ES-I3 (cell line): Measurements from ENCODE around the gene SUSD6.
"Not testable (repeated sequence)": the region's sequence is repeated elsewhere in the genome, so short reads cannot be mapped to it uniquely, and the experiment has no call there.

Experiments
- H3K36me3 ChIP-seq: 2 replicates; pipeline ENCODE4 v1.6.1; 2013; ENCODE audit warnings: mild to moderate bottlenecking, low read length, control low read depth, moderate library complexity; ENCODE audit not compliant: insufficient read depth
- H3K4me1 ChIP-seq: 2 replicates; pipeline ENCODE4 v1.6.1; 2013; ENCODE audit warnings: mild to moderate bottlenecking, control low read depth, low read length; ENCODE audit not compliant: insufficient read depth
- H3K9ac ChIP-seq: 2 replicates; pipeline ENCODE4 v1.6.1; 2013; ENCODE audit warnings: low read depth, mild to moderate bottlenecking, low read length, moderate library complexity
- H3K9me3 ChIP-seq: 2 replicates; pipeline ENCODE4 v1.6.1; 2013; ENCODE audit warnings: mild to moderate bottlenecking, low read length, moderate library complexity; ENCODE audit not compliant: control insufficient read depth, insufficient read depth

SUSD6 gene

GRCh38 chr14:69580009-69580577 lies 31.3 kb upstream of the SUSD6 start:
- Histone ChIP-seq H3K36me3 (no peaks in the 10 kb centered on the region), H3K9me3 (no peaks in the 10 kb centered on the region), H3K4me1 (peaks cover 4% of the 10 kb centered on the region; the same call in 1 of the 2 replicates), H3K9ac (no peak overlapping the region)

- H3K4me1 ChIP-seq: peaks cover 4% of the 10 kb centered on the region; the same call in 1 of the 2 replicates
- no peak overlapping the region for H3K9ac ChIP-seq
- no peaks in the 10 kb centered on the region for H3K36me3 ChIP-seq
- H3K9me3 ChIP-seq: no peaks in the 10 kb centered on the region
Observed at GRCh38 chr14:69581316-69581935, 30.0 kb upstream of the SUSD6 start.

- H3K4me1 ChIP-seq: peaks cover 4% of the 10 kb centered on the region; the same call in 1 of the 2 replicates
- H3K9ac ChIP-seq: no peak overlapping the region
- no peaks in the 10 kb centered on the region for H3K36me3 ChIP-seq
- no peaks in the 10 kb centered on the region for H3K9me3 ChIP-seq
Observed at GRCh38 chr14:69582212-69582611, 29.2 kb upstream of the SUSD6 start.

- no peak overlapping the region for H3K9ac ChIP-seq
- peaks cover 4% of the 10 kb centered on the region; the same call in 1 of the 2 replicates for H3K4me1 ChIP-seq
- H3K9me3 ChIP-seq: no peaks in the 10 kb centered on the region
- H3K36me3 ChIP-seq: no peaks in the 10 kb centered on the region
Observed at GRCh38 chr14:69582829-69583228, 28.6 kb upstream of the SUSD6 start.

- Histone ChIP-seq H3K4me1 (peaks cover 4% of the 10 kb centered on the region; the same call in 1 of the 2 replicates), H3K9me3 (no peaks in the 10 kb centered on the region), H3K36me3 (no peaks in the 10 kb centered on the region), H3K9ac (no peak overlapping the region)
Observed at GRCh38 chr14:69584389-69584788, 27.0 kb upstream of the SUSD6 start.

- no peaks in the 10 kb centered on the region for H3K4me1 ChIP-seq
- no peak overlapping the region for H3K9ac ChIP-seq
- no peaks in the 10 kb centered on the region for H3K9me3 ChIP-seq
- H3K36me3 ChIP-seq: no peaks in the 10 kb centered on the region
Observed at GRCh38 chr14:69586404-69586803, 25.0 kb upstream of the SUSD6 start.

- H3K9ac ChIP-seq: no peak overlapping the region
- H3K4me1 ChIP-seq: no peaks in the 10 kb centered on the region
- H3K9me3 ChIP-seq: no peaks in the 10 kb centered on the region
- no peaks in the 10 kb centered on the region for H3K36me3 ChIP-seq
Observed at GRCh38 chr14:69587389-69587788, 24.0 kb upstream of the SUSD6 start.

- no peaks in the 10 kb centered on the region for H3K4me1 ChIP-seq
- no peaks in the 10 kb centered on the region for H3K9me3 ChIP-seq
- H3K36me3 ChIP-seq: no peaks in the 10 kb centered on the region
- H3K9ac ChIP-seq: no peak overlapping the region
Observed at GRCh38 chr14:69591317-69591716, 20.1 kb upstream of the SUSD6 start.

- Histone ChIP-seq H3K36me3 (no peaks in the 10 kb centered on the region), H3K9me3 (no peaks in the 10 kb centered on the region), H3K9ac (no peak overlapping the region), H3K4me1 (no peaks in the 10 kb centered on the region)
Observed at GRCh38 chr14:69593018-69593677, 18.2 kb upstream of the SUSD6 start.

- no peaks in the 10 kb centered on the region for H3K9me3 ChIP-seq
- H3K4me1 ChIP-seq: no peaks in the 10 kb centered on the region
- no peaks in the 10 kb centered on the region for H3K36me3 ChIP-seq
- H3K9ac ChIP-seq: no peak overlapping the region
Observed at GRCh38 chr14:69594846-69595245, 16.6 kb upstream of the SUSD6 start.

GRCh38 chr14:69595336-69595735 lies 16.1 kb upstream of the SUSD6 start:
- Histone ChIP-seq H3K9me3 (no peaks in the 10 kb centered on the region), H3K36me3 (no peaks in the 10 kb centered on the region), H3K9ac (no peak overlapping the region), H3K4me1 (no peaks in the 10 kb centered on the region)

- not testable (repeated sequence) for H3K36me3 ChIP-seq, H3K9me3 ChIP-seq, H3K4me1 ChIP-seq, H3K9ac ChIP-seq
Observed at GRCh38 chr14:69599431-69599830, 12.0 kb upstream of the SUSD6 start.

GRCh38 chr14:69600304-69600891 lies 11.0 kb upstream of the SUSD6 start:
- no peaks in the 10 kb centered on the region for H3K36me3 ChIP-seq
- H3K9ac ChIP-seq: no peak overlapping the region
- no peaks in the 10 kb centered on the region for H3K9me3 ChIP-seq
- no peaks in the 10 kb centered on the region for H3K4me1 ChIP-seq

- H3K9ac ChIP-seq: no peak overlapping the region
- H3K36me3 ChIP-seq: no peaks in the 10 kb centered on the region
Observed at GRCh38 chr14:69605738-69606137, 5.7 kb upstream of the SUSD6 start.

More at GRCh38 chr14:69605738-69606137, 5.7 kb upstream of the SUSD6 start:
- Histone ChIP-seq H3K4me1 (no peaks in the 10 kb centered on the region; the same call in 1 of the 2 replicates), H3K9me3 (no peaks in the 10 kb centered on the region)
